GM12891 (cell line): ENCODE data around the gene STAC2.
A peak's percentile ranks its signal among the peaks of the same experiment; 100 is the strongest.

Experiments used
- DNase-seq: peaks from one replicate; pipeline ENCODE4 v3.0.0; 2011; ENCODE audit warnings: low spot score; ENCODE audit not compliant: insufficient read length
- FAIRE-seq: peaks from 2 replicates; lab custom pipeline; 2011; peaks lifted over from hg19 to GRCh38; lab: Jason Lieb, UNC
- PAX5 ChIP-seq: IDR thresholded peaks from 2 replicates; pipeline ENCODE4 v1.6.1; 2011; ENCODE audit warnings: low read length, moderate library complexity, mild to moderate bottlenecking; ENCODE audit not compliant: insufficient read depth, severe bottlenecking
- POLR2A ChIP-seq: IDR thresholded peaks from 2 replicates; pipeline ENCODE4 v1.6.1; 2011; ENCODE audit warnings: low read depth, low read length, control low read depth
- POLR2AphosphoS5 ChIP-seq: IDR thresholded peaks from 2 replicates; pipeline ENCODE4 v1.6.1; 2011; ENCODE audit warnings: low read depth, low read length, control low read depth
- POU2F2 ChIP-seq: IDR thresholded peaks from 2 replicates; pipeline ENCODE4 v1.6.1; 2011; ENCODE audit warnings: low read depth, mild to moderate bottlenecking, control low read depth, low read length, moderate library complexity
- SPI1 ChIP-seq: IDR thresholded peaks from 2 replicates; pipeline ENCODE4 v1.6.1; 2011; ENCODE audit warnings: low read depth, low read length, control low read depth
- TAF1 ChIP-seq: IDR thresholded peaks from 2 replicates; pipeline ENCODE4 v1.6.1; 2011; ENCODE audit warnings: low read depth, low read length, control low read depth

STAC2 gene

DNA sequence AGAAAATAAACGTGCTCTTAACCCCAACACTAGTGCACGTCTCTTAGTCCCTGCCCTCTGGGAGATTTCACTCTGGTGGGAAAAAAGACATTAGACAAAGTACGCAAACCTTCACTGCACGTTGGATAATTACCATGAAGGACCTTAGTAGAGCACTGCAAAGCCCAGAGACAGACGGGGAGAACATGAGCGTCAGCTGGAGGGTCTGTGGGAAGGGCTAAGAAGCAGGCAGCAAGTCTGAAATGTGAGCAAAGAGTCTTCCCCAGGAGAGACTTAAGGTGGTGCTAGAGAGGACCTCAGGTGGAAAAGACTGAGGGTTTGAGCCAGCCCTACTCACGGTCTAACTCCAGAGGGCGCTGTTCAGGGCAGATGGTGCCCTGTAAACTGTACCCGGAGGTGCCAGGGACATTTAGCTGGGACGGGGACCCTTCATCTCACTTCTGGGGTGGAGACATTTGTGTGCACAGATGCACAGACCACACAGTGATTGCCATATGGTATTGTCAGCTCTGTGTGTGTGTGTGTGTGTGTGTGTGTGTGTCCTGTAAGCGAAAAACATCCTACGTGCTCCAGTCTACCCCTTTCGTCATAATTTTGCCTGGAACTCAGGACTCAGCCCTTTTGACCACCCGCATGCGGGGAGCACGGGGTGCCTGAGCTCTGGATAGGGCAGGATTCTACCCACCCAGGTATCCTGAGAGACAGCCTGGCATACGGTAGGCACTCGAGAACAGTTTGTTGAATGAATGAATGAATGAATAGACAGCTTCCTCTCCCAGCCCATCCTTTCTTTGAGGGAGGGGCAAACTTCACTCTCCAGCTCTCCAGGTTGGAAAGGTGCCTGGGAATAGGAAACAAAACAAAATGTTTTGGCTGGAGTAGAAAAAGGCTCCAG, 10.1 kb upstream of the STAC2 start:
- DNase-seq, result peak; percentile 71
- TF ChIP-seq PAX5 (no peak), TAF1 (no peak), POU2F2 (no peak), POLR2A (no peak), POLR2AphosphoS5 (no peak), SPI1 (no peak)
- peak; percentile 87 for FAIRE-seq

DNA sequence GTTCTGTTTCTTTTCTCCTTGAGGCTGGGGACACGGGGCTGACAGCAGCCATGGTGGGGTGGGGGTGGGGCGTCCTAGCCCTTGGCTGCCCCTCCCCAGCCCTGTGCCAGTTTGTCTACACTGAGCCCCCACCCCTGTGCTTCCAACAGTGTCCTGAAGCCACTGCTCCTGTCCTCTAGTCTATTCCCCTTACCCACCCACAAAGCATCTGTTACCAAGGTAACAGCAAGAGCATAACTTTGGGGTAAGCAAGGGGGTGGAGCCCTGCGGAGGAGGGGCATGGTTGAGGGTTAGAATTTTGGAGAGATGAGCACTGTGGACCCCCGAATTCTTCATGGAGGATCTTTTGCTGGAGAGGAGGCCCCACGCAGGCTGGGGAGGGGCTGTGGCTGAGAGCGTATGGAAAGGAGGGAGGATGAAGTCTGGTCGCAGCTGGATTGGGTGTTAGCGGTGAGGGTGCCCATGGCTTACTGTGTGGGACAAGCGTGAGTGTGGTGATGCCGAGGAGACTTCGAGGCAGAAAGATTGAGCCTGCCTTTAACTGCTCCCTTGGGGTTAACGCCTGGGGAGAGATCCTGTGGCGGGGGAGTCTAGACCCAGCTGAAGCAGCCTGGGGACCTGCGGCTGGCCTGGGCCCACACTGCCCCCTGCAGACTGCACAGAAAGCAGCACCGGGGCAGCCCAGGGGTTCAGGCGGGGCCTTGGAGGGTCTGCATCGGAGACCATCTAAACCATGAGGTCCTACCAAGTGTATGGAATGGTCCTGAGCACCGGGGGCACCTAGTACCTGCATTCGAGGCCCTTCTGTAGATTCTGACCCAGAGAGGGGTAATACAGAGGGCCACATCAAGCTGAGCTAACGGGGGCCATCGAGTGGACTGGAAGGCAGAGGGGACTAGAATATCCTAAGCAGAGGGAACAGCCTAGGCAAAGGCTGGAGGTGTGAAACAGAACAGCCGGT, 6.1 kb upstream of the STAC2 start:
- peak; percentile 23 for FAIRE-seq
- TF ChIP-seq TAF1 (no peak), PAX5 (no peak)
- DNase-seq, result peak; percentile 77

DNA sequence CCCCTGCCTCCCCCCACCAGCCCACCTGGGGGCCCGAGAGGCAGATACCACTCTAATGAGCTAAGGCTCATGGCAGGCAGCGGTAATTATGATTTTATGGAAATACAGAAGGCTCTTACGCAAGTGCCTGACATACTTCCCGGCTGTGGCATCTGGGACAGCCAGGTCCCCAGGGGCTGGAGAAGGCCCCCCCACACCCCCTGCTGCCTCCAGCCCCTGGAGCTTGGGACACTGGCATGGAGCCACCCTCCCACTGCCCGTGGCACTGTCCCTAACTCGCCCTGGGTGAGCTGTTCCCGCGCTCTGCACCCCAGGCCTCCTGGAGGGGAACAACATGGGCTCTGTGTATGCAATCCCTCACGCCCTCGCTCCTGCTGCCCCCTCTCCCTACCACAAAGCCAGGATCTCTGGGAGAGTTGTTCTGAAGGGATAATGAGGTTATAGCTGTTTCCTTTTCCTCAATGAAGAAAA, 5.4 kb upstream of the STAC2 start:
- DNase-seq (no peak), FAIRE-seq (no peak)
- no peak for TF ChIP-seq POU2F2
- no peak for TF ChIP-seq POLR2AphosphoS5
- TF ChIP-seq TAF1, result no peak
- TF ChIP-seq SPI1, result no peak
- no peak for TF ChIP-seq POLR2A
- no peak for TF ChIP-seq PAX5

DNA sequence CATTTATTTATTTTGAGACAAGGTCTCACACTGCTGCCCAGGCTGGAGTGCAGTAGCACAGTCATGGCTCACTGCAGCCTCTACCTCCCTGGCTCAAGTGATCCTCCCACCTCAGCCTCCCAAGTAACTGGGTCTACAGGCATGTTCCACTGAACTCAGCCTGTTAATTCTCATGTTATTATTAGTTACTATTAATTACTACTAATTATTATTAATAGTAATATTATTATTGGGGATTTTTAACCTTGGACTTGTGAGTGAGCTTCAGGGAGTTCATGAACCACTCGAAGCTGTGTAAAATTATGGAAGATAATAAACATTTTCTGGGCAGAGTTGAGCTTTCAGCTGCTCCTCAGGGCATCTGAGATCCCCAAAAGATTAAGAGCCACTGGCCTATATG, 4.6 kb upstream of the STAC2 start:
- FAIRE-seq, result no peak
- TF ChIP-seq TAF1, result no peak
- TF ChIP-seq SPI1, result no peak
- TF ChIP-seq PAX5, result no peak
- TF ChIP-seq POLR2A, result no peak

DNA sequence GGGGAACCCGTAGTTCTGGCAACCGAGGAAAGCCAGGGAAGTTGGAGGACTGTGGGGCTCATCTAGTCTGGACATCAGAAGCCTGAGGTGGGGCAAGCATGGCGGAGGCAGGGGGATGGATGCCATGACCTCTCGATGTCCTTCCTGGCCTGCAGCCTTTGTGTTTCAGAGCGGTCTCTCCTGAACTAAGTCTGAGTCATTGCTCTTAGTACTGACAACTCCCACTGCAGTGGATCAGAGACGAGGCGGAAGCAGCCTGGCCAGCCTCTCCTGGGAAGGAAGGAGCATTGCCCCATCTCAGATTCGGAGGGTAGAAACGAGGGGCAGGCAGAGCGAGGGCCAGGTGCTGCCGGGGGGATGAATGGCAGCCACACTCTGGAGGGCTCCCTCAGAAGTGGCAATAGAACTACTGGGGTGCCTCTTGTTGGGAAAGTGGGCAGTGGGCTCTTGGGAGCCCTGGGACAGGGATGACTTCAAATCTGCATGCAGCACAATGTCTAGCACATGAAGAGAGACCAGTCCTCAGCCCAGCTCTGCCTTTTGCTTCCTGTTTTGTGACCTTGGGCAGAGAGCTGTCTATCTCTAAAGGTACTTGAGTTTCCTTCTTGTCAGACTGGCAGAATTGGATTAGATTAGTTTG, 3.6 kb upstream of the STAC2 start:
- DNase-seq (no peak), FAIRE-seq (no peak)
- TF ChIP-seq POU2F2 (no peak), POLR2A (no peak), POLR2AphosphoS5 (no peak), SPI1 (no peak), PAX5 (no peak)

More for the DNA sequence above, 4.6 kb upstream of the STAC2 start:
- no peak for DNase-seq

DNA sequence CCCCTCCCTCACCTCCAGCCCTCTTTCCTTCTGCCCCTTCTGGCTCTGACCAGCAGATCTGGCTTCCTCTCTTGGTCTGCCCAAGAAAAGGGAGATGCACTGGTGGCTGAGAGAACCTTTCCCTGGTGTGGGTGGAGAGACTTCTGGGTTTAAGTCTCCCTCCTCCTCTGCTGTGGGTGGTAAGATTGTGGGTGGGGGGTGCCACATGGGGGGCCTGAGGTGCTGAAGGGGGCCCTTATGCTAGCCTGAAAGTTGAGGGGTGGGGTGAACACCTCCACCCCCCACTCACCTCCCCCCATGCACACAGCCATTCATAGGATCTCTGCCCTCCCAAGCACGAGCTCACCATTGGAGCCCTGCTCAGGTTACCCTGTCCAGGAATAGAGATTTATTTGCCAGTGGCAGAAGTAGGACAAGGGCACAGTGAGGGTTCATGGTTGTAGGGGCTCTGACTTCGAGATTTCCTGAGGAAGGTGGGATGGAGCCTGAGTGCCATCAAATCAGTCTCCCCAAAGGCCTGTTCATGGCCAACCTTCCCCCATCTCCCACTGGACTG, 1.7 kb upstream of the STAC2 start:
- DNase-seq, result no peak
- no peak for FAIRE-seq
- TF ChIP-seq PAX5 (no peak), SPI1 (no peak), TAF1 (no peak), POLR2AphosphoS5 (no peak), POU2F2 (no peak)

DNA sequence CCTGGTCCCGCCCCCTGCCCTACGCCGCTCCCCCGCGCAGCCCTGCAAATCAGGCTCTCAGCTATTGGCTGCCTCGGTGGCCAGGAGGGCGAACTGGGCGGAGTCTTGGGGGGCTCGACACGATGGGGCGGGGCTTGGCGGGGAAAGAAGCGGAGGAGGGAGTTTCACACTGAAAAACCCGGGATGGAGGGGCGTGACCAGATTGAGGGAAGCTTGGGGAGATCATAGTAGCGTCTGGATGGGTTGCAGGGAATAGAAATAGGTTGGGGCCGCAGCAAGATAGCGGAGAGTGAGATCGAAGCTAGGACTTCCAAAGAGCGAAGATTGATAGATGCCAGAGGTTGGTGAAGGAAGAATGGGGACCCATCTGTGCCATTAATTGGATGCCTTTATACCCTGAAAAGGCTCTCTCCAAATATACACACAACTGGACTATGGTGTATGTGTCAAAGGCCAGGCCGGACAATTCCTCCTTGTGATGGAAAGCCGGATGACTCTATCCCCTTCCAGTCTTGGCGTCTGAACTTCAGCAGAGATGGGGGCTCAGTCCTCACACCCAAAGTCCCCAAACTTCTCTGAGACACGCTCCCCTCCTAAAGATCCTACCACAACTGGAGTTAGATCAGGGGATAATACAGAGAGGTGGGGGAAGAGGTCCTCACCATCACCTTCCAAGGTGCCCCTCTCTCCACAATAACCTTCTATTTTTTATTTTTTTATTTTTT, 376 bp upstream of the STAC2 start:
- no peak for FAIRE-seq
- DNase-seq, result no peak
- no peak for TF ChIP-seq POLR2AphosphoS5
- TF ChIP-seq POLR2A, result no peak
- TF ChIP-seq SPI1, result no peak
- TF ChIP-seq TAF1, result no peak
- TF ChIP-seq POU2F2, result no peak

DNA sequence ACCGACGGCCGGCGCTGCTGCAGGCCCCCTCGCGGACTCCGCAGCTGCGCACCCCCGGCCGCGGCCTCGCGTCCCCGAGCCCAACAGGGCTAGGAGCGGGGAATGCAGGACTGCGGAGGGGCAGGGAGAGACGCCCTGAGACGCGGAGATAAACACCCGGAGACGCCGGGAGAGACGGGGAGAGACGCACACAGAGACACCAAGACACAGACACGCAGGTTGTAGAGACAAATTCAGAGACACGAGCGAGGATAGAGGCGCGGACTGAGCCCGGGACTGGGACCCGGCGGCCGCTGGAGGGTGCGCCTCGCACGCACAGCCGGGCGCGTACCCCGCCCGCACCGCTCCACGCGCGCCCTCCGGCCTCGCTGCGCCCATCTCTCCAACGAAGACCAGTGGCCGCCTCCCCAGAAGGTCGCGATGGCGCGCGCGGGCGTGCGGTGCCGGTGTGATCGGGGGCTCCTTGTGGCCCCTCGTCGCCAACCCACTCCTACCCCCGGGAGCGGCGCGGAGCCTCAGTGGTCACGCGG, 902 bp downstream of the STAC2 start:
- no peak for FAIRE-seq
- TF ChIP-seq PAX5, result no peak
- no peak for TF ChIP-seq SPI1
- TF ChIP-seq POU2F2, result no peak
- no peak for TF ChIP-seq POLR2A
- TF ChIP-seq POLR2AphosphoS5, result no peak
- TF ChIP-seq TAF1, result no peak
- DNase-seq, result no peak
